Smooth muscle cell (in vitro differentiated cells): ENCODE data around the gene CAST. TPM values are rescaled to one million over a fixed set of nuclear protein-coding genes. Genes with fewer than 3 reads are reported as not detected.

Source experiments
- polyA plus RNA-seq: library from polyadenylated mRNA; unstranded; fragments of >200 nt; fragmentation: Nextera tagmentation; extraction: Ambion mirVana; gene quantifications from 2 replicates; pipeline ENCODE4 v1.2.1, GENCODE V29; 2016
- total RNA-seq: library from RNA; depleted of rRNA; stranded (reverse); fragments of >200 nt; gene quantifications from 2 replicates; pipeline ENCODE4 v1.2.3, GENCODE V29; 2014

The CAST gene
- total and polyA plus RNA-seq, 2 experiments from 2014 or later: 76.2 to 189 TPM

Other genes starting within 250 kb of the CAST start
- gene PCSK1, start 229.1 kb upstream of the CAST start, total RNA-seq: 0.81 and 1.1 TPM in 2 replicates
- gene PCSK1, start 229.1 kb upstream of the CAST start, polyA plus RNA-seq: 0.26 and 0.32 TPM in 2 replicates
- gene ERAP1, start 145.6 kb downstream of the CAST start, total RNA-seq: 24.2 and 26.1 TPM in 2 replicates
- gene ERAP1, start 145.6 kb downstream of the CAST start, polyA plus RNA-seq: 9.4 and 10.6 TPM in 2 replicates
- 0.72 and 2.2 TPM in 2 replicates for gene ERAP2, start 214.1 kb downstream of the CAST start, total RNA-seq
- gene ERAP2, start 214.1 kb downstream of the CAST start, polyA plus RNA-seq: 0.82 TPM in 1 of 2 replicates, not detected in the other